Esophagus mucosa (tissue), 1 donor: Measurements from ENCODE around the gene CDH23. TPM values are rescaled to one million over a fixed set of nuclear protein-coding genes. Genes with fewer than 3 reads are reported as not detected.

Experiments used
- ATAC-seq: fragments of 200-7000 bp; cut with Tn5 transposase; one replicate; pipeline ENCODE4 v1.9.1; 2020
- total RNA-seq: library from RNA; stranded (reverse); gene quantifications from one replicate; pipeline ENCODE4 v1.2.4, GENCODE V29; 2023
- donor health status: DM: yes; HTN: yes; CAD: no.

CDH23 gene
- total RNA-seq, 1 donor from 2014 or later = 1.3 TPM

GRCh38 chr10:71627230-71627939, 230.7 kb downstream of the CDH23 start:
- no peak for ATAC-seq

GRCh38 chr10:71627956-71628355, 231.2 kb downstream of the CDH23 start:
- no peak for ATAC-seq

GRCh38 chr10:71629131-71629530, 232.4 kb downstream of the CDH23 start:
- no peak for ATAC-seq

DNA sequence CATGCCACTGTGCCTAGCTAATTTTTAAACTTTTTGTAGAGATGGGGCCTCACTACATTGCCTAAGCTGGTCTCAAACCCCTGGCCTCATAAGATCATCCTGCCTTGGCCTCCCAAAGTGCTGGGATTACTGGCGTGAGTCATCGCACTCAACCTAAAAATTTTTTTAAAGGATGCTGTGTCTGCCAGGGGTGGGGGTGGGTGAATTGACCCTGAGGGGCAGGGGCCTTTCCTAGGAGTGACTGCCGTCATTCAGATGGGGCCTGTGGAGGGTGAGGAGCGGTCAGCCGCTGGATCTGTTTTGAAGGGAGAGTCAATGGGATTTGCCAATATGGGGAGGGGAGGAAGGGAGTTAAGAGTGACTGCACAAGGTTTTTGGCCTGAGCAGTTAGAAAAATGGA, 233.4 kb downstream of the CDH23 start:
- ATAC-seq = no peak

DNA sequence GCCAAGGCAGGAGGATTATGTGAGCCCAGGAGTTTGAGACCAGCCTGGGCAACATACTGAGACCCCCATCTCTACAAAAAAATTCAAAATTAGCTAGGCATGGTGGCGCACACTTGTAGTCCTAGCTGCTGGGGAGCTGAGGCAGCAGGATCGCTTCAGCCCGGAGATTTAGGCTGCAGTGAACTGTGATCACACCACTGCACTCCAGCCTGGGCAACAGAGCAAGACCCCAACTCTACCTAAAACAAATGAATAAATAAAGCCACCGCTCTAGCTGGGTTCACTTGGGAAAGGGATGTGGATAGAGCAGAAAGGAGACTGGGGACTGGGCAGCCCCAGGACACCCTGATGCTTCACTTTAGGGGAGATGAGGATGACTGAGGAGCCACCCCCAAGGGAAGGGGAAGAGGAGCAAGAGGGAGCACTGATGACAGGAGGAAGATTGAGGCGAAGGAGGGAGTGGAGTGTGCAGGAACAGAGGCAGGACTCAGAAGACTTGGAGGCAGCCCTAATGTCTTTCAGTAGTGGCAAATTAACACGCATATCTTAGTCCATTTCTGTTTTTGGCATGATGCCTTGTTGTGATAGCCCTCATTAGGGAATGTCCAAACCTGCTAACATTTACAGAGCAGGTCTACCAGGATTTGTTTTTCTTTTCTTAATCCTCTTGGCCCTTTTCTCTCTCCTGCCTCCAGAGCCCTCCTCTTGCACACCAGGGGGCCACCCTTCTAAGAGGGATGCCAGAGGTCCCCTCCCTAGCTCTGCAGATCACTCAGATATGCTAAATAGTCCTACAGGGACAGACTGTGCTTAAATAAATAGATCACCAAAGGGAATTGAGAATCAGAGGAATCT, 234.5 kb downstream of the CDH23 start:
- ATAC-seq = no peak

DNA sequence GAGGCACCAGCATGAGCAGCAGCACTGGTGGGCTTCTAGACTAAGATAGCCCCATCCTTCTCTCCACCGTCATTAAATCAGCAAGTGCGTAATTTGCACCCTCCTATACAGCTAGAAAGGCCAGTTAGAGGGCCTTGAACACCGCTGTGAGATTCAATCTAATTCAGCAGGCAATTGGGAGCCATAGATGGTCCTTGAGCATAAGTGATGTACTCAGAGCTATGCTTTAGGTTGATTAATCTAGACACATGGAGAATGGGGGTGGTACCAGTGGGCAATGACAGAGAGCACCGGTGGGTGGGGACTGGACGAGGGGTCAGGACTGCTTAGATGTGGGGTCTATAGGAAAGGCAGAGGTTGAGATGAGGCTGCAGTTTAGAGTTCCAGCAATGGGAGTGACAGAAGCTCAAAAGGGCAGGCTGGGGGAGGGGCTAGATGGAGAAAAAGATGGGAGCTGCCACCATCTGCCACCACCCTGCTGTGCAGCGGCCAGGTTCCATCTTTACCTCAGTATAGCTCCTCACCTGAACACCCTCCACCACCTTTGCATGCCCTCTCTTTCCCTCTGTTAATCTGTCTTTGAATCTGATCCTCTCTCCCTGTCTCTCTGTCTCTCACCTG, 235.6 kb downstream of the CDH23 start:
- no peak for ATAC-seq

DNA sequence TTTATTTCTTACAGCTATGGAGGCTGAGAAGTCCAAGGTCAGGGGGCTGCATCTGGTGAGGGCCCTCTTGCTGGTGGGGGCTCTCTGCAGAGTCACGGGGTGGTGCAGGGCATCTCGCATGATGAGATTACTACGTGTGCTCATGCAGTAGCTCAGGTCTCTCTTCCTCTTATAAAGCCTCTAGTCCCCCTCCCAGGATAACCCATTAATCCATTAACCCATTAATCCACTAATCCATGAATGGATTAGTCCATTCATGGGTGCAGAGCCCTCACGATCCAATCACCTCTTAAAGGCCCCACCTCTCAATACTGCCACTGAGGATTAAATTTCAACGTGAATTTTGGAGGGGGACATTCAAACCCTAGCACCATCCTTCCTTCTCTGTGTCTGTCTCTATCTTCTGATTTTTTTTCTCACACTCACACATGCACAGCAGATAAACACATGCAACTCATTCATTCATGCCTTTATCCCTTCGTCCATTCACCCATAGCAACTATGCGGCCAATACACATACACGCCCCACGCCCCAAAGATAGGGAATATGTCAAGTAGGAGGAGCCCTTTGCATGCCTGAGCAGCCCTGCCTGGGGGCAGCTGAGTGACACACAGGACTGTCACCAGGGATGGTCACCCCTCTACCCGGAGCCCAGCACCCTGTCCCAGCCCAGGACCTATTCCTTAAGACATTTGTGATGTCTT, 236.3 kb downstream of the CDH23 start:
- peak; percentile 14 for ATAC-seq

- no peak for ATAC-seq
Measured at GRCh38 chr10:71633920-71634319, 237.2 kb downstream of the CDH23 start.

GRCh38 chr10:71634531-71635164, 237.9 kb downstream of the CDH23 start:
- no peak for ATAC-seq

- ATAC-seq = no peak
Measured at GRCh38 chr10:71635251-71635866, 238.6 kb downstream of the CDH23 start.

GRCh38 chr10:71635867-71636266, 239.1 kb downstream of the CDH23 start:
- ATAC-seq = no peak

DNA sequence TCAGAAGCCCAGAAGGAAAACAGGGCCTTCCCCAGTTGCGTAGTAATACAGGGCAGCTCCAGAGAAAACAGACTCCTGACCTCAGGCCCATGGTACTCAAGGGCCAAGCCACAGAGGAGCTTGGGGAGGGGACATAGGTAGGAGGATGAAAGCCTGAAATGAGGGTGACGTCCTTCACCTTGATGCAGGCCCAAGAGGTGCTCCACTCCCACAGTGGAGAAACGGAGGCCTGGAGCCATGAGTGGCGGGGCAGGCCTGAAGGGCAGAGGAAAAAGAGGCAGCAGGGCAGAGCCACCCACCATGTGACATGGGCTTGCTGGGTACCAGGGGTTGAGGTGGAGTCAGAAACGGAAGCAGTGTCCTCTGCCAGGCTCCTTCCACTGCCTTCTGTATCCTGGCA, 239.9 kb downstream of the CDH23 start:
- no peak for ATAC-seq

- ATAC-seq = no peak
Measured at GRCh38 chr10:71637305-71637704, 240.6 kb downstream of the CDH23 start.

- peak; percentile 88 for ATAC-seq
Measured at GRCh38 chr10:71638064-71638821, 241.5 kb downstream of the CDH23 start.

DNA sequence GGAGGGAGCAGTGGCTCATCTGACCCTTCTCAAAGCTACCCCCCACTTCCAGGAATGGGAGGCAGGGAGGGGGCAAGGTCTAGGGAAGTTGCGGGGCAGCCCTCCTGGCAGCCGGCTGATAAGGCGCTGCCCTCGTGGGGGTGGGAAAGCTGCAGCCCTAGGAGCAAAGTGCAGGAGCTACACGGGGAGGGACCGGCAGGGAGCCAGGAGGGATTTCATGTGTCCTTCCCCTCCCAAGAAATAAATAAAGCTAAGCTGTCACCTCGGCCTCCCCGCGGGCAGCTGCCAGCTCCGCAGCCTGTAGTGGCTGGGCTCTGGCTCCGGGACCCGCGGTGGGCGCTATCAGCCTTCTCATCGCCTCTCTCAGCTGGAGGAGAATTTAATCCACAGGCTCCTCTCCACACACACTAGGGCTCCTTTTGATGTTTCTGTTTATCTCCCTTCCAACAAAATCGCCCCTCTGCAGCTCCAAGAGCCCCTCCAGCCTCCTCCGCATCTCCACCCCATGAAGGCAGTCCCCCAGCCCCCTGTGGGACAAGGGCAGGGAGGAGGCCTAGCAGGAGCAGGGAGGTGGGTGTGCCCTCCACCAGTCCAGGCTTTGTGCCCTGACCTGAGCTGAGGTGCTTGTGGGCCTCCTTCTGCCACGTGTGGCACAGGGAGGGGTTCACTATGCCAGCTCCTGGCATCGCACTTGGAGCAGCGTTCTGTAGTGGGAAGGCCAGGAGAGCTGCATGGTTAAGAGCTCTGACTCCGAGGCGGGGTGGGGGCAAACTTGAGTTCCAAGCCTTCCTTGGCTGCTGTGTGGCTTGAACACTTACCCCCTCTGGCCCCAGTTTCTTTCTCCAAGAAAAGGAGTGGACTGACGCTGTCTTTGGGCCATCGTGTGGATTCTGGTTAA, 242.4 kb downstream of the CDH23 start:
- no peak for ATAC-seq

DNA sequence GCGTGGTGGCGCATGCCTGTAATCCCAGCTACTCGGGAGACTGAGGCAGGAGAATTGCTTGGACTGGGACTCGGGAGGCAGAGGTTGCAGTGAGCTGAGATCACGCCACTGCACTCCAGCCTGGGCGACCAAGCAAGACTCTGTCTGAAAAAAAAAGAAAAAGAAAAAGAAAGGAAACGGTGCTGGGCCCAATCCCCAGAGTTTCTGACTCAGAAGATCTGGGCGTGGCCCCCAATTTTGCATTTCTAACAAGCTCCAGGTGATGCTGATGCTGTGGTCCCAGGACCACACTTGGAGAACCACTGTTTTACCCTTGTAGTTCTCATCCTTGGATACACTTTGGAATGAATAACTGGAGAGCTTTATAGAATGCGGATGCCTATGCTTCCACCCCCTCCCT, 243.9 kb downstream of the CDH23 start:
- ATAC-seq = no peak

DNA sequence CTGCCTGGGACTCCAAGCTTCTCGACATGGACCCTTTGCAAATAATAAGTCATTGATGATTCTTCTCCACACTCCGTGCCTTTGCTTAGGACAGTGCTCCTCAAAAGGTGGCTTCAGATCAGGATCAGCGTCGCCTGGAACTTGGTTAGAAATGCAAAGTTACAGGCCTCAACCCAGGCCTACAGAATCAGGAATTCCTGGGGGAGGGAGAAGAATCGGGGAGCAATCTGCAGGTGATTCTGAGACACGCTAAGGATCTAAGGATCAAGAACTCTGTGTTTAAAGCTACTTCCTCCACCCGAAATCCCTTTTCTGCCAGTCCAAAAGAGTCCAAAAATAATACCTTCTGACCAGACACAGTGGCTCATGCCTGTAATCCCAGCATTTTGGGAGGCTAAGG, 244.7 kb downstream of the CDH23 start:
- no peak for ATAC-seq

- no peak for ATAC-seq
Measured at GRCh38 chr10:71641986-71642385, 245.3 kb downstream of the CDH23 start.

- no peak for ATAC-seq
Measured at GRCh38 chr10:71643904-71644303, 247.2 kb downstream of the CDH23 start.
